CD4-positive, alpha-beta T cell (primary cell): ENCODE data around the gene SAE1. TPM values are rescaled to one million over a fixed set of nuclear protein-coding genes. Genes with fewer than 3 reads are reported as not detected.
"Not testable (repeated sequence)": the region's sequence is repeated elsewhere in the genome, so short reads cannot be mapped to it uniquely, and the experiment has no call there.

ENCODE experiments used
- ATAC-seq: fragments of 200-7000 bp; cut with Tn5 transposase; one replicate; pipeline ENCODE4 v1.10.0; 2022; ENCODE audit warnings: mild to moderate bottlenecking; ENCODE audit not compliant: poor library complexity
- CTCF ChIA-PET: fragments of 350-600 bp; sonication (Branson Sonifier 250); formaldehyde crosslinking; loops from one replicate; lab custom pipeline; 2021; ENCODE audit warnings: antibody characterized with exemption, inconsistent platforms; lab: Charles Lee
- POLR2A ChIA-PET: fragments of 350-600 bp; sonication (Branson Sonifier 250); formaldehyde crosslinking; loops from one replicate; lab custom pipeline; 2021; ENCODE audit warnings: antibody characterized with exemption, inconsistent platforms; lab: Charles Lee
- DNase-seq, 14 experiments: peaks; one replicate each; pipeline ENCODE4 v3.0.0-alpha.2; 2013 to 2020; ENCODE audit warnings: mixed read lengths in 2 of 14
- H3K27ac ChIP-seq, 2 donors: one replicate each; pipeline versions ENCODE4 v1.5.1 to v1.7.0; 2013; ENCODE audit warnings: low read length in 2 of 2, low read depth in 1 of 2, mild to moderate bottlenecking in 1 of 2
- H3K27me3 ChIP-seq, 2 experiments: 1 replicate in 1 of 2; 2 replicates in 1 of 2; pipeline versions ENCODE4 v1.6.1 to v1.7.0; 2013; ENCODE audit warnings: low read length in 2 of 2, control low read depth in 1 of 2, mild to moderate bottlenecking in 1 of 2, moderate library complexity in 1 of 2; ENCODE audit not compliant: insufficient read depth in 2 of 2, control insufficient read depth in 1 of 2
- H3K36me3 ChIP-seq: one replicate; pipeline ENCODE4 v1.6.1; 2013; ENCODE audit warnings: low read length, control low read depth; ENCODE audit not compliant: insufficient read depth
- H3K4me1 ChIP-seq: one replicate; pipeline ENCODE4 v1.6.1; 2013; ENCODE audit warnings: low read length, control low read depth; ENCODE audit not compliant: insufficient read depth
- H3K4me3 ChIP-seq: one replicate; pipeline ENCODE4 v1.5.1; 2013; ENCODE audit warnings: mild to moderate bottlenecking, low read length, moderate library complexity
- H3K9me3 ChIP-seq, 2 experiments: 1 replicate in 1 of 2; 2 replicates in 1 of 2; pipeline versions ENCODE4 v1.6.1 to v1.7.0; 2013; ENCODE audit warnings: low read length in 2 of 2, mild to moderate bottlenecking in 2 of 2, control low read depth in 1 of 2, moderate library complexity in 1 of 2; ENCODE audit not compliant: control insufficient read depth in 1 of 2, insufficient read depth in 1 of 2
- H3K27ac Mint-ChIP-seq: one replicate; pipeline ENCODE4 v1.8.0; 2020; ENCODE audit warnings: mixed read lengths
- H3K27me3 Mint-ChIP-seq: one replicate; pipeline ENCODE4 v1.8.0; 2021; ENCODE audit warnings: mixed read lengths
- H3K36me3 Mint-ChIP-seq: one replicate; pipeline ENCODE4 v1.8.0; 2021; ENCODE audit warnings: low read depth, mixed read lengths
- H3K4me1 Mint-ChIP-seq: one replicate; pipeline ENCODE4 v1.8.0; 2021; ENCODE audit warnings: low read depth, mixed read lengths
- H3K4me3 Mint-ChIP-seq: one replicate; pipeline ENCODE4 v1.8.0; 2020; ENCODE audit warnings: mild to moderate bottlenecking, mixed read lengths
- H3K9me3 Mint-ChIP-seq: one replicate; pipeline ENCODE4 v1.8.0; 2020; ENCODE audit warnings: mixed read lengths
- CTCF ChIP-seq: fragments of 200-600 bp; IDR thresholded peaks from one replicate; pipeline ENCODE4 v1.8.0; 2022; ENCODE audit warnings: antibody characterized with exemption, mild to moderate bottlenecking
- intact Hi-C, 2 experiments: fragments of 100-400 bp; cut with DNase I in 1 of 2; cut with micrococcal nuclease in 1 of 2; formaldehyde crosslinking; loops; one replicate each; pipeline versions ENCODE4 v1.15.1 to v1.9.0; 2023 to 2025; cut with DNase I, micrococcal nuclease
- total RNA-seq, 174 experiments: library from RNA in 2 of 174; stranded (reverse) in 2 of 174; gene quantifications; one replicate each; pipeline ENCODE4 v1.2.3 and lab custom pipeline; 2021 to 2026

The SAE1 gene
- total RNA-seq, 2 experiments from 2014 or later, result 29.6 to 30.9 TPM

- H3K36me3 Mint-ChIP-seq, result peaks cover 45% of the 10 kb centered on the region
- peak overlapping the region; percentile 63 for H3K27ac Mint-ChIP-seq
- peaks cover 46% of the 10 kb centered on the region for H3K4me1 ChIP-seq
- H3K9me3 ChIP-seq, result no peaks in the 10 kb centered on the region
- DNase-seq (no peak), ATAC-seq (no peak)
- ChIA-PET CTCF (interaction anchor here (1.1 kb wide), 1 partner anchor 109 kb away, joined by 4 read pairs; no protein-coding TSS in a partner anchor), POLR2A (interaction anchor here (1.3 kb wide), 1 partner anchor 21 kb away, joined by 6 read pairs; the partner anchor contains the start of gene ZC3H4)
- H3K36me3 ChIP-seq, result peaks cover 9% of the 10 kb centered on the region
- H3K4me1 Mint-ChIP-seq, result peaks cover 64% of the 10 kb centered on the region
- H3K9me3 Mint-ChIP-seq, result no peaks in the 10 kb centered on the region
- peak overlapping the region; percentile 63 for H3K4me3 Mint-ChIP-seq
- no peaks in the 10 kb centered on the region for H3K27me3 Mint-ChIP-seq
- TF ChIP-seq CTCF, result no peak
- intact Hi-C loops, result loop anchor here in 1 of 2 experiments (5.0 kb wide), 1 partner anchor 113 kb away; no protein-coding TSS in a partner anchor
- no peaks in the 10 kb centered on the region for H3K27me3 ChIP-seq
- no peak overlapping the region for H3K27ac ChIP-seq
- no peak overlapping the region for H3K4me3 ChIP-seq
These were observed 3.9 kb downstream of the SAE1 start for GRCh38 chr19:47134545-47134944.

- no peak overlapping the region for H3K27ac ChIP-seq
- H3K4me3 ChIP-seq, result no peak overlapping the region
- no peaks in the 10 kb centered on the region for H3K27me3 Mint-ChIP-seq
- no peak for DNase-seq
- ATAC-seq, result no peak
- peaks cover 64% of the 10 kb centered on the region for H3K4me1 Mint-ChIP-seq
- peaks cover 45% of the 10 kb centered on the region for H3K36me3 Mint-ChIP-seq
- H3K27ac Mint-ChIP-seq, result peak overlapping the region; percentile 63
- H3K9me3 ChIP-seq, result no peaks in the 10 kb centered on the region
- no peaks in the 10 kb centered on the region for H3K9me3 Mint-ChIP-seq
- peaks cover 43% of the 10 kb centered on the region for H3K4me1 ChIP-seq
- POLR2A ChIA-PET, result interaction anchor here (1.3 kb wide), 1 partner anchor 22 kb away, joined by 6 read pairs; the partner anchor contains the start of gene ZC3H4
- H3K36me3 ChIP-seq, result peaks cover 9% of the 10 kb centered on the region
- H3K27me3 ChIP-seq, result no peaks in the 10 kb centered on the region
- TF ChIP-seq CTCF, result no peak
- intact Hi-C loops, result no loop called here
- H3K4me3 Mint-ChIP-seq, result peak overlapping the region; percentile 54
- CTCF ChIA-PET, result interaction anchor here (1.1 kb wide), 1 partner anchor 109 kb away, joined by 4 read pairs; no protein-coding TSS in a partner anchor
These were observed 4.5 kb downstream of the SAE1 start for GRCh38 chr19:47135156-47135555.

GRCh38 chr19:47141252-47141651 lies 10.6 kb downstream of the SAE1 start:
- H3K9me3 ChIP-seq, ATAC-seq, H3K9me3 Mint-ChIP-seq, intact Hi-C loops, CTCF ChIA-PET, H3K27me3 Mint-ChIP-seq, H3K27me3 ChIP-seq, H3K27ac Mint-ChIP-seq, POLR2A ChIA-PET, H3K4me3 ChIP-seq, H3K4me3 Mint-ChIP-seq, H3K27ac ChIP-seq, DNase-seq: not testable (repeated sequence)
- Mint-ChIP-seq H3K4me1 (peaks cover 43% of the 10 kb centered on the region), H3K36me3 (peaks cover 43% of the 10 kb centered on the region)
- Histone ChIP-seq H3K36me3 (peaks cover 23% of the 10 kb centered on the region), H3K4me1 (peaks cover 23% of the 10 kb centered on the region)

GRCh38 chr19:47141695-47142094 lies 11.1 kb downstream of the SAE1 start:
- Histone ChIP-seq H3K27me3 (no peaks in the 10 kb centered on the region), H3K27ac (no peak overlapping the region), H3K36me3 (peaks cover 23% of the 10 kb centered on the region), H3K4me1 (peaks cover 28% of the 10 kb centered on the region), H3K9me3 (no peaks in the 10 kb centered on the region), H3K4me3 (no peak overlapping the region)
- Mint-ChIP-seq H3K27ac (no peak overlapping the region), H3K27me3 (no peaks in the 10 kb centered on the region), H3K9me3 (no peaks in the 10 kb centered on the region), H3K36me3 (peaks cover 45% of the 10 kb centered on the region), H3K4me1 (peaks cover 48% of the 10 kb centered on the region), H3K4me3 (no peak overlapping the region)
- POLR2A ChIA-PET, result no interaction called here
- TF ChIP-seq CTCF, result no peak
- intact Hi-C loops, result no loop called here
- DNase-seq, result no peak
- CTCF ChIA-PET, result interaction anchor here (1.0 kb wide), 1 partner anchor 69 kb away, joined by 3 read pairs; no protein-coding TSS in a partner anchor
- ATAC-seq, result no peak
